Cardiac muscle cell (in vitro differentiated cells and primary cell): Measurements from ENCODE around the gene TJAP1. TPM values are rescaled to one million over a fixed set of nuclear protein-coding genes. Genes with fewer than 3 reads are reported as not detected.

ENCODE experiments used
- DNase-seq, 2 donors: peaks; one replicate each; pipeline versions ENCODE4 v3.0.0 to v3.0.0-alpha.2; 2010 to 2017; ENCODE audit warnings: low read depth in 1 of 2, low spot score in 1 of 2
- H3K27ac ChIP-seq: fragments of 200-600 bp; sonication (generic); 2 replicates; pipeline ENCODE4 v1.5.1; 2016
- H3K27me3 ChIP-seq: fragments of 200-600 bp; sonication (generic); 2 replicates; pipeline ENCODE4 v1.6.0; 2016; ENCODE audit warnings: control low read depth
- H3K36me3 ChIP-seq: fragments of 200-600 bp; sonication (generic); 2 replicates; pipeline ENCODE4 v1.5.1; 2016; ENCODE audit warnings: control low read depth
- H3K4me1 ChIP-seq: fragments of 200-600 bp; sonication (generic); 2 replicates; pipeline ENCODE4 v1.8.1; 2017; ENCODE audit warnings: low read depth, mild to moderate bottlenecking, mixed run types
- H3K4me3 ChIP-seq: fragments of 200-600 bp; sonication (generic); 2 replicates; pipeline ENCODE4 v1.5.1; 2016; ENCODE audit warnings: mild to moderate bottlenecking
- H3K9me3 ChIP-seq: fragments of 200-600 bp; sonication (generic); 2 replicates; pipeline ENCODE4 v1.5.1; 2017; ENCODE audit warnings: low read depth, mild to moderate bottlenecking, control low read depth
- CTCF ChIP-seq: IDR thresholded peaks from 2 replicates; pipeline ENCODE4 v1.5.1; 2012; ENCODE audit warnings: low read depth, mild to moderate bottlenecking, low read length
- polyA plus RNA-seq: library from polyadenylated mRNA; unstranded; fragments of >200 nt; fragmentation: Nextera tagmentation; extraction: Ambion mirVana; gene quantifications from 2 replicates; pipeline ENCODE4 v1.2.1, GENCODE V29; 2016
- total RNA-seq: library from RNA; depleted of rRNA; stranded (reverse); fragments of >200 nt; gene quantifications from 2 replicates; pipeline ENCODE4 v1.2.3, GENCODE V29; 2016

Gene TJAP1
- total and polyA plus RNA-seq, 2 experiments from 2014 or later, result 25.8 to 31.2 TPM

GRCh38 chr6:43433148-43433547 is 44.2 kb upstream of the TJAP1 start:
- no peaks in the 10 kb centered on the region for H3K27me3 ChIP-seq
- no peak overlapping the region for H3K27ac ChIP-seq
- H3K9me3 ChIP-seq, result no peaks in the 10 kb centered on the region
- TF ChIP-seq CTCF, result no peak
- no peak for DNase-seq
- H3K4me1 ChIP-seq, result peaks cover 22% of the 10 kb centered on the region
- H3K36me3 ChIP-seq, result peaks cover 7% of the 10 kb centered on the region
- H3K4me3 ChIP-seq, result no peak overlapping the region

DNA sequence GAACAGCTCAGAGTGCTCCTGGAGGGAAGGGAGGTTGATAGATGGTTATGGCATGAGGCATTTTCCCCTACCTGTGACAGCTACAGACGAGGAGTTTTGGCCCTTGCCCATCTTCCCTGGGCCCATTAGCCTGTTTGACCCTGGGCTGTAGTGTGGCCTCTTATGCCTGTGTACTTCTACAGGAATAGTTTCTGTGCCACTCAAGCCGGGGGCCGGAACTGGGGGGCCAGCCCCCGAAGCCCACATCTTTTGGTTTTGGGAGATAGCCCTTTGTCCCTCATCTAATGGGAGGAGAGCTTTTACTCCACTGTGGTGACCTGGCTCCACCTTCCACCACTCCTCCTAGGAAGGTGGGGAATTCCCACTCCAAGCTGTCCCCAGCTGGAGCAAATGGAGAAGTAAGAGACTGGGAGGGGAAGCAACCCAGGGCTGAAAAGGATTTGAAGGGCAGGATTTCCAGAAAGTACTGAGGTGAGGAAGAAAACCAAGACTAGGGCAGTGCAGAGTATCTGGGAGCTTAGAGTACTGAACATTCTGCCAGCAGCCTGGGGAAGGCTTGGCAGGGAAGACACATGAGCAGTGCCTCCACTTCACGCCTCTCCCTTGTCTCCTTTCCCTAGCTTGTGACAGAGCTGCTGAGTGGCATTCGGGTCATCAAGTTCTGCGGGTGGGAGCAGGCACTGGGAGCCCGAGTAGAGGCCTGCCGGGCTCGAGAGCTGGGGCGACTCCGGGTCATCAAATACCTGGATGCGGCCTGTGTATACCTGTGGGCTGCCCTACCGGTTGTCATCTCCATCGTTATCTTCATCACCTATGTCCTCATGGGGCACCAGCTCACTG is 43.1 kb upstream of the TJAP1 start:
- Histone ChIP-seq H3K36me3 (peaks cover 7% of the 10 kb centered on the region), H3K27me3 (no peaks in the 10 kb centered on the region), H3K4me3 (no peak overlapping the region), H3K27ac (no peak overlapping the region), H3K9me3 (no peaks in the 10 kb centered on the region), H3K4me1 (peaks cover 17% of the 10 kb centered on the region)
- DNase-seq, result no peak
- no peak for TF ChIP-seq CTCF

- Histone ChIP-seq H3K4me3 (no peak overlapping the region), H3K9me3 (no peaks in the 10 kb centered on the region), H3K4me1 (peaks cover 17% of the 10 kb centered on the region), H3K36me3 (peaks cover 7% of the 10 kb centered on the region), H3K27ac (no peak overlapping the region), H3K27me3 (no peaks in the 10 kb centered on the region)
- DNase-seq, result no peak
- no peak for TF ChIP-seq CTCF
These were observed 42.4 kb upstream of the TJAP1 start for GRCh38 chr6:43434943-43435342.

DNA sequence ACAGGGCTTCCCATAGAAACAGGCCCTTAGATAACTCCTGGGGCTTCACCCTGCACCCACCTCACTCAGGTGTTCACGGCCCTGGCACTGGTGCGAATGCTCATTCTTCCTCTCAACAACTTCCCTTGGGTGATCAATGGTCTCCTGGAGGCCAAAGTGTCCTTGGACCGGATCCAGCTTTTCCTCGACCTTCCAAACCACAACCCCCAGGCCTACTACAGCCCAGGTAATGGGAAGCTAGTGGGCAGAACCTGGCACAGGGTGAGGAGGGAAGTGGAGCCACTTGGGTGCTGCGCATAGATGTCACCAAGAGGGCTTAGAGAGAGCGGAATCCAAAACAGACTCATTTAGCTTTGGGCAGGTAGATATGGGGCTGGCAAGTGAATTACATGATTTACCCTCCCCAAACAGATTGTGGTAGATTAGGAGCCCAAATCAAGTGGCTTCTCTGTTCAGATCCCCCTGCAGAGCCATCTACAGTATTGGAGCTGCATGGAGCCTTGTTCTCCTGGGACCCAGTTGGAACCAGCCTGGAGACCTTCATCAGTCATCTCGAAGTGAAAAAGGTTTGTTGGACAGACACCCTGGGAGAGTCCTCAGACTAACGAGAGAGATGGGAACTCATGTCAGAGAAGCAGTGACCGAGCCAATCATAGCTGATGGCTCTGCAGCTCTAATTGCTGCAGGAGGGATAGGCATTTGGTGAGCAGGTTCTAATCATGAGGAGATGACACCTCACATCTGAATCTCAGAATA is 41.5 kb upstream of the TJAP1 start:
- Histone ChIP-seq H3K27ac (peak overlapping the region; percentile 73), H3K4me3 (no peak overlapping the region), H3K9me3 (no peaks in the 10 kb centered on the region), H3K36me3 (peaks cover 7% of the 10 kb centered on the region), H3K27me3 (no peaks in the 10 kb centered on the region), H3K4me1 (peaks cover 17% of the 10 kb centered on the region)
- no peak for TF ChIP-seq CTCF
- DNase-seq, result no peak

DNA sequence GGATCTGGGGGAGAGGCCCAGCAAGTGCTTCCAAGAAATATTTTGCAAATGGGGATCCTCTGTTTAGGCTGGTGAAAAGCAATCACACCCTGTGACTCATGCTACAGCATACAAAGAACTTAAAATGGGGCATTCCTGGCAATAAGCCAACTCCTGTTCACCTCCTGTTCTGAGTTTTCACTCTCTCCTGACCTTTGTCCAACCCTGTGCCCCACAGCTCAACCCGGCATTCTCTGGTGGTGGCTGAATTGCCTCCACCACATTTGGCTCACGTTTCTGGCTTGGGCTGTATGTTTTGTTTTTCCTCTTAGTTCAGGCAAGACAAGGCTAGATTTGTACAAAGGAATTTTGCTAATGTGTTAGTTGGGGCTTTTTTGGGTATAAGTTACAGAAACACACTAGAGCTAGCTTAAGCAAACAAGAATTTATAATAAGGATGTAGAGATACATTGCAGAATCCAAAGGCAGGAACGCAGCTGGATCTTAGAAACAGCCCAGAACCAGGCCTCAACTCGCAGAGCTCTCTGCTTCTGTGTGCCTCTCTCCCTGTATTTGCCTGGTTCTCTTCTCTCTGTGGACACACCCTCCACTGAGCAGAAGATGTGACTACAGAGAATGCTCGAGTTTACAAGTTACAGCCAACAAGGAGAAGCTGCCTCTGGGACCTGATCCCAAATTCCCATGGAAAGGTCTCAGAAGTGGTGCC is 40.6 kb upstream of the TJAP1 start:
- no peak for TF ChIP-seq CTCF
- Histone ChIP-seq H3K9me3 (no peaks in the 10 kb centered on the region), H3K27ac (peak overlapping the region; percentile 73), H3K36me3 (peaks cover 8% of the 10 kb centered on the region), H3K27me3 (no peaks in the 10 kb centered on the region), H3K4me1 (peaks cover 17% of the 10 kb centered on the region), H3K4me3 (no peak overlapping the region)
- peak; percentile 67 to 96 for DNase-seq
